ENCODE data around the gene CTNNA3.

CTNNA3 gene

GRCh38 chr10:66684581-66684980, 1011.4 kb downstream of the CTNNA3 start:
- no peak overlapping the region for H3K9ac ChIP-seq (ENCODE audit: low read depth, low read length)
- H3K27me3 ChIP-seq (ENCODE audit: insufficient read depth, low read length) = no peaks in the 10 kb centered on the region
- no peaks in the 10 kb centered on the region for H3K36me3 ChIP-seq (ENCODE audit: insufficient read depth, low read depth, low read length)
- no peak overlapping the region for H3K4me3 ChIP-seq (ENCODE audit: low read length)
- H3K4me1 ChIP-seq (ENCODE audit: insufficient read depth, low read length) = no peaks in the 10 kb centered on the region
- no peak overlapping the region for H3K27ac ChIP-seq (ENCODE audit: low read length)
- H3K9me3 ChIP-seq (ENCODE audit: insufficient read depth, low read depth, low read length) = peaks cover 4% of the 10 kb centered on the region

- H3K4me3 ChIP-seq (ENCODE audit: low read length) = no peak overlapping the region
- no peaks in the 10 kb centered on the region for H3K27me3 ChIP-seq (ENCODE audit: insufficient read depth, low read length)
- H3K9me3 ChIP-seq (ENCODE audit: insufficient read depth, low read depth, low read length) = no peaks in the 10 kb centered on the region
- no peaks in the 10 kb centered on the region for H3K36me3 ChIP-seq (ENCODE audit: insufficient read depth, low read depth, low read length)
- H3K9ac ChIP-seq (ENCODE audit: low read depth, low read length) = no peak overlapping the region
- no peaks in the 10 kb centered on the region for H3K4me1 ChIP-seq (ENCODE audit: insufficient read depth, low read length)
- H3K27ac ChIP-seq (ENCODE audit: low read length) = no peak overlapping the region
Measured at GRCh38 chr10:66680886-66681285, 1015.1 kb downstream of the CTNNA3 start.

GRCh38 chr10:66678521-66678920, 1017.5 kb downstream of the CTNNA3 start:
- Histone ChIP-seq H3K9me3 (ENCODE audit: insufficient read depth, low read depth, low read length) (no peaks in the 10 kb centered on the region), H3K4me3 (ENCODE audit: low read length) (no peak overlapping the region), H3K27me3 (ENCODE audit: insufficient read depth, low read length) (no peaks in the 10 kb centered on the region), H3K9ac (ENCODE audit: low read depth, low read length) (no peak overlapping the region), H3K36me3 (ENCODE audit: insufficient read depth, low read depth, low read length) (no peaks in the 10 kb centered on the region), H3K27ac (ENCODE audit: low read length) (no peak overlapping the region), H3K4me1 (ENCODE audit: insufficient read depth, low read length) (no peaks in the 10 kb centered on the region)

GRCh38 chr10:66673071-66673470, 1022.9 kb downstream of the CTNNA3 start:
- no peaks in the 10 kb centered on the region for H3K9me3 ChIP-seq (ENCODE audit: insufficient read depth, low read depth, low read length)
- no peak overlapping the region for H3K9ac ChIP-seq (ENCODE audit: low read depth, low read length)
- no peaks in the 10 kb centered on the region for H3K27me3 ChIP-seq (ENCODE audit: insufficient read depth, low read length)
- H3K4me3 ChIP-seq (ENCODE audit: low read length) = no peak overlapping the region
- H3K4me1 ChIP-seq (ENCODE audit: insufficient read depth, low read length) = no peaks in the 10 kb centered on the region
- no peaks in the 10 kb centered on the region for H3K36me3 ChIP-seq (ENCODE audit: insufficient read depth, low read depth, low read length)
- no peak overlapping the region for H3K27ac ChIP-seq (ENCODE audit: low read length)

GRCh38 chr10:66671562-66671961, 1024.4 kb downstream of the CTNNA3 start:
- Histone ChIP-seq H3K9me3 (ENCODE audit: insufficient read depth, low read depth, low read length) (no peaks in the 10 kb centered on the region), H3K27ac (ENCODE audit: low read length) (no peak overlapping the region), H3K4me1 (ENCODE audit: insufficient read depth, low read length) (no peaks in the 10 kb centered on the region), H3K9ac (ENCODE audit: low read depth, low read length) (no peak overlapping the region), H3K27me3 (ENCODE audit: insufficient read depth, low read length) (no peaks in the 10 kb centered on the region), H3K36me3 (ENCODE audit: insufficient read depth, low read depth, low read length) (no peaks in the 10 kb centered on the region), H3K4me3 (ENCODE audit: low read length) (no peak overlapping the region)

GRCh38 chr10:66671064-66671463, 1024.9 kb downstream of the CTNNA3 start:
- Histone ChIP-seq H3K36me3 (ENCODE audit: insufficient read depth, low read depth, low read length) (no peaks in the 10 kb centered on the region), H3K27ac (ENCODE audit: low read length) (no peak overlapping the region), H3K4me1 (ENCODE audit: insufficient read depth, low read length) (no peaks in the 10 kb centered on the region), H3K9me3 (ENCODE audit: insufficient read depth, low read depth, low read length) (no peaks in the 10 kb centered on the region), H3K9ac (ENCODE audit: low read depth, low read length) (no peak overlapping the region), H3K4me3 (ENCODE audit: low read length) (no peak overlapping the region), H3K27me3 (ENCODE audit: insufficient read depth, low read length) (no peaks in the 10 kb centered on the region)

GRCh38 chr10:66656499-66656898, 1039.5 kb downstream of the CTNNA3 start:
- H3K36me3 ChIP-seq (ENCODE audit: insufficient read depth, low read depth, low read length) = no peaks in the 10 kb centered on the region
- peaks cover 18% of the 10 kb centered on the region; the same call in 1 of the 2 replicates for H3K9me3 ChIP-seq (ENCODE audit: insufficient read depth, low read depth, low read length)
- no peaks in the 10 kb centered on the region for H3K4me1 ChIP-seq (ENCODE audit: insufficient read depth, low read length)
- no peak overlapping the region for H3K9ac ChIP-seq (ENCODE audit: low read depth, low read length)
- no peak overlapping the region for H3K27ac ChIP-seq (ENCODE audit: low read length)
- H3K4me3 ChIP-seq (ENCODE audit: low read length) = no peak overlapping the region
- no peaks in the 10 kb centered on the region for H3K27me3 ChIP-seq (ENCODE audit: insufficient read depth, low read length)

GRCh38 chr10:66654861-66655260, 1041.1 kb downstream of the CTNNA3 start:
- no peaks in the 10 kb centered on the region for H3K27me3 ChIP-seq (ENCODE audit: insufficient read depth, low read length)
- no peak overlapping the region for H3K4me3 ChIP-seq (ENCODE audit: low read length)

GRCh38 chr10:66651308-66652082, 1044.5 kb downstream of the CTNNA3 start:
- H3K9ac ChIP-seq (ENCODE audit: low read depth, low read length) = no peak overlapping the region
- no peak overlapping the region for H3K27ac ChIP-seq (ENCODE audit: low read length)
- peaks cover 23% of the 10 kb centered on the region for H3K9me3 ChIP-seq (ENCODE audit: insufficient read depth, low read depth, low read length)

More at GRCh38 chr10:66654861-66655260, 1041.1 kb downstream of the CTNNA3 start:
- Histone ChIP-seq H3K27ac (ENCODE audit: low read length) (no peak overlapping the region), H3K9ac (ENCODE audit: low read depth, low read length) (no peak overlapping the region), H3K4me1 (ENCODE audit: insufficient read depth, low read length) (no peaks in the 10 kb centered on the region), H3K9me3 (ENCODE audit: insufficient read depth, low read depth, low read length) (peaks cover 18% of the 10 kb centered on the region), H3K36me3 (ENCODE audit: insufficient read depth, low read depth, low read length) (no peaks in the 10 kb centered on the region)

GRCh38 chr10:66649626-66650025, 1046.4 kb downstream of the CTNNA3 start:
- Histone ChIP-seq H3K9ac (ENCODE audit: low read depth, low read length) (no peak overlapping the region), H3K27me3 (ENCODE audit: insufficient read depth, low read length) (no peaks in the 10 kb centered on the region), H3K9me3 (ENCODE audit: insufficient read depth, low read depth, low read length) (peaks cover 35% of the 10 kb centered on the region), H3K27ac (ENCODE audit: low read length) (no peak overlapping the region), H3K36me3 (ENCODE audit: insufficient read depth, low read depth, low read length) (no peaks in the 10 kb centered on the region), H3K4me1 (ENCODE audit: insufficient read depth, low read length) (no peaks in the 10 kb centered on the region), H3K4me3 (ENCODE audit: low read length) (no peak overlapping the region)

More at GRCh38 chr10:66651308-66652082, 1044.5 kb downstream of the CTNNA3 start:
- no peaks in the 10 kb centered on the region for H3K4me1 ChIP-seq (ENCODE audit: insufficient read depth, low read length)
- H3K27me3 ChIP-seq (ENCODE audit: insufficient read depth, low read length) = no peaks in the 10 kb centered on the region
- H3K4me3 ChIP-seq (ENCODE audit: low read length) = no peak overlapping the region
- no peaks in the 10 kb centered on the region for H3K36me3 ChIP-seq (ENCODE audit: insufficient read depth, low read depth, low read length)

- Histone ChIP-seq H3K36me3 (ENCODE audit: insufficient read depth, low read depth, low read length) (no peaks in the 10 kb centered on the region), H3K9me3 (ENCODE audit: insufficient read depth, low read depth, low read length) (peaks cover 13% of the 10 kb centered on the region; the same call in 1 of the 2 replicates), H3K27ac (ENCODE audit: low read length) (no peak overlapping the region), H3K9ac (ENCODE audit: low read depth, low read length) (no peak overlapping the region), H3K4me1 (ENCODE audit: insufficient read depth, low read length) (no peaks in the 10 kb centered on the region), H3K4me3 (ENCODE audit: low read length) (no peak overlapping the region), H3K27me3 (ENCODE audit: insufficient read depth, low read length) (no peaks in the 10 kb centered on the region)
Measured at GRCh38 chr10:66642217-66642616, 1053.8 kb downstream of the CTNNA3 start.

- Histone ChIP-seq H3K36me3 (ENCODE audit: insufficient read depth, low read depth, low read length) (no peaks in the 10 kb centered on the region), H3K4me1 (ENCODE audit: insufficient read depth, low read length) (no peaks in the 10 kb centered on the region), H3K9me3 (ENCODE audit: insufficient read depth, low read depth, low read length) (no peaks in the 10 kb centered on the region), H3K27ac (ENCODE audit: low read length) (no peak overlapping the region), H3K4me3 (ENCODE audit: low read length) (no peak overlapping the region), H3K9ac (ENCODE audit: low read depth, low read length) (no peak overlapping the region), H3K27me3 (ENCODE audit: insufficient read depth, low read length) (no peaks in the 10 kb centered on the region)
Measured at GRCh38 chr10:66639371-66639770, 1056.6 kb downstream of the CTNNA3 start.
